KG1 (cell line): ENCODE results near the gene PLVAP.

Experiments
- DNase-seq: peaks from one replicate; lab custom pipeline; 2025; lab: John Stamatoyannopoulos, UW

The PLVAP gene

DNA sequence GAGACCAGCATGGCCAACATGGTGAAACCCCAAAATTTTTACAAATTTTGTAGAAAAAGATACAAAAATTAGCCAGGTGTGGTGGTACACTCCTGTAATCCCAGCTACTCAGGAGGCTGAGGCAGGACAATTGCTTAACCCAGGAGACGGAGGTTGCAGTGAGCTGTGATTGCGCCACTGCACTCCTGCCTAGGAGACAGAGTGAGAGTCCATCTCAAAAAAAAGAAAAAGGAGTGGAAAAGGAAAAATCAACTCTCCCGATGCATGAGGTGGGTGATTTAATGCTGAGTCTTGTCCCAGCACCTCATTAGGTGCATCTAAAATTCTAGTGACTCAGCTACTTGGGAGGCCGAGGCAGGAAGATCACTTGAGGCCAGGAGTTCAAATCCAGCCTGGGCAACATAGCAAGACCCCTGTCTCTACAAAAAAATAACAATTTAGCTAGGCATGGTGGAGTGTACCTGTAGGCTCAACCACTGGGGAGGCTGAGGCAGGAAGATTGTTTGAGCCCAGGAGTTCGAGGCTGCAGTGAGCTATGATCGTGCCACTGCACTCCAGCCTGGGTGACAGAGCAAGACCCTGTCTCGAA is 20.0 kb downstream of the PLVAP start:
- no peak for DNase-seq

DNA sequence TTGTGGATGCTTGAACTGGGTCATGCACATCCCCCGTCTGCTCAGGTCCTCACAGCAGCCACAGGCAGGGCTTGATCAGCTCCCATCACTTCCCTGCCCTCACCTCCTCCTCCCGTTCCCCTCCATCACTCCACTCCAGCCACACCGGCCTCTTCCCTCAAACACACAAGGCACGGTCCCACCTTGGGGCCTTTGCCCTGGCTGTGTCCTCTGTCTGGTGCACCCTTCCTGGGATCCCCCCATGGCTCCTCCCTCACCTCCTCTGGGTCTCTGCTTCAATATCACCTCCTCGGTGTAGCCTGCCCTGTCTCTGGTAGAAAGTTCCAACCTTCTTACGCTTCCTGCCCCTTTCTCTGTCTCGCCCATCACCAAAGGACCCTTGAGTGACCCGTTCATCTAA is 23.8 kb downstream of the PLVAP start:
- no peak for DNase-seq

DNA sequence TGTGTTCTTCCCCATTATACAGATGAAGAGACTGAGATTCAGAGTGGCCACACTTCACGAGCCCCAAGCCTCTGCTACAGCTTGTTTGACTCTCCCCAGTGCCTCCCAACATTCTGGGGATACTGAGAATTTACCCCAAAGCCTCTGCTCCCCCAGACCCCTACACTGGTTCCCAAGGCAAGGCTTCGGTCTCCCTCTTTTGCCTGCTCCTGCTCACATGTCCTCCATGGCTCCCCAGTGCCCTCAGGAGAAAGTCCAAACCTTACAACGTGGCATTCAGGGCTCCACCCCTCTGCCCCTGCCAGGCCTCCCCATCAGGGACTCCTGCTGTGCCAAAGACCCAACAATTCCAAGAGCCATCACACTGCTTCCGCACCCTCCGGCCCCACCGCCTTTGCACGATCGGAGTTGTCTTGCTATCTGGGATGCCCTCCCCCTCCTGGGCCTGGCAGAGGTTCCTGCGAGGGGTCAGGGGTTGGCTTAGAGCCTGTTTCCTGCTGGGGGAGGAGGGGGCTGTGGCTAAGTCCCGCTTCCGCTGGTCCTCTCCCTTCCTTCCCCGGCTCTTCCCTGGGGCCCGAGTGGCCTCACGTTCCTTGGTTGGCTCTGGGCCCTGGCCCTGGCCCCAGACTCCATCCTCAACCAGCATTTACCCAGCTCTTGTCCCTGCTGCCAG is 24.4 kb downstream of the PLVAP start:
- no peak for DNase-seq

DNA sequence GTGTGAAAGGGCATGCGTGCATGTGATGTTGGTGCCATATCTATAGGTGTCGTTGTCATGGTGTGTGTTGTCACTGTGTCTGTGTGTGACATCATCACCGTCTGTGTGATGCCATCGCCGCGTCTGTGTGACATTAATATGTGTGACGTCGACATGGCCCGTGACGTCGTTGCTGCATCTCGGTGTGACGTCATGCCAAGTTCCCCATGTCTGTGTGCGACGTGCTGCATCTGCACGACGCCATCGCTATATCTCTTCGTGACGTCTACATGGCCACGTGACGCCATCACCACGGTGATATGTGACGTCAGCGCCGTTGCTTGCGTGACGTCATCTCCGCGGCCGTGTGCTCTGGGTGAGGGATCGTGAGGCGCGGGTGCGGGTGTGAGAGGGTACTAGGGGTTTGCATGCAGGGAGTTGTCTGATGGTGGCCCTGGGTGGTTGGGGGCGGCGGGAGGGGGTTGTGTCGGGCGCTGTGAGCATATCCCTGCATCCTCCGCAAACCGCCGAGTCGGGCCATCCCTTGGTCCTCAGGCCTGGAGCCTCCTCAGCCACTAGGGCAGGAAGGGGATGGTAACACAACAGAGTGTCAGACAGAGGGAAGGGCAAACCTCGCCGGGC is 25.2 kb downstream of the PLVAP start:
- DNase-seq: no peak

DNA sequence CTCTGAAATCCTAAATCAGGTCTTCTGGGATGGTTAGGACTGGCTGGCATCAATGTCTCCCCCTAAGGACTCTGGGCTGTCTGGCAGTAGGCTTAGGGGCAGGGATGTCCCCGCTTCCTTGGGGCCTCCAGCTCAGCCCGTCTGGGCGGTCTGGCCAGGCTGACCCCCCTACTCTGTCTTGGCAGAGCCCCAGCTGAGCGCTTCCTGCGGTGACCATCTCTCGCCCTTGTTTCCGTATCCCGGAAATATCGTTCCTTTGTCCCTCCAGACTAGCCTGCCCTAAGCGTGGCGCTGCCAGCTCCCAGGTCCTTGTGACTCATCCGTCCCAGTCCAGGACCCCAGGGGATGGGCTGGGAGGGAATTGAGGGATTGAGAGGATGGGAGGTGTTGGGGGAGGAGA is 28.4 kb downstream of the PLVAP start:
- no peak for DNase-seq

DNA sequence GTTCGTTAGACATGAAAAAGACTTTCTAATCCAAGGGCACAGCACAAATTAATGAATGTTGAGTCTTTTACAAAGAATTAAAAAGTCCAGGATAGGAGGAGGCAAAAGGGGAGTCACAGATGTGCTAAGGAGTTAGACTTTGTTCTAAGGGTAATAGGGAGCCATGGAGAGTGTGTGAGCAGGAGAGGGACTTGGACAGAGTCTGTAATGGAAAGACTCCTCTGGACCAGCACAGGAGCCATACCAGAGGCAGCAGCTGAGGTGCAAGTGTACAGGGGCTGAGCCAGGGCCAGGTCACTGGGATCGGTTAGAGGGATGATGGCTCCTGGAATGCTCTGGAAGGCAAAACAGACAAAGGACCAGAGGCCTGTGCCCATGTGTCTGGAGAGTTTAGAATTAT is 29.3 kb downstream of the PLVAP start:
- DNase-seq: no peak

DNA sequence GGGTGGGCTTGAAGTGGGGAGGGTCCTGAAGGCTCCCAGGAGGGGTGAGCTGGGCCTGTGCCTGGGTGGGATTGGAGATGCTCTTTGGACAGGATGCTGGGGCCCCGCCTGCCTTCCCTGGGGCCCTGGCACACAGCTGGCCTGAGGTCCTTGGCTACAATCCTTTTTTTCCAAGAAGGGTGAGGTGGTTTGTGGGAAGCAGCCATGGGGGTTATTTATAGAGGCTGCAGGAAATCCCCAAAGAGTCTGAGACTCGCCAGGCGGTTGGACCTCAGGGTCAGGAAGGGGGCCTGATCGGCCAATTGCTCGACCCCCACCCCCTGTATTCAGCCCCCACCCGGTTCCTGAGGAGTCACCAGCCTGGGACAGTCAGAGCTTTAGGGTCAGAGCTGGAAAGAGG is 29.8 kb downstream of the PLVAP start:
- DNase-seq: no peak

DNA sequence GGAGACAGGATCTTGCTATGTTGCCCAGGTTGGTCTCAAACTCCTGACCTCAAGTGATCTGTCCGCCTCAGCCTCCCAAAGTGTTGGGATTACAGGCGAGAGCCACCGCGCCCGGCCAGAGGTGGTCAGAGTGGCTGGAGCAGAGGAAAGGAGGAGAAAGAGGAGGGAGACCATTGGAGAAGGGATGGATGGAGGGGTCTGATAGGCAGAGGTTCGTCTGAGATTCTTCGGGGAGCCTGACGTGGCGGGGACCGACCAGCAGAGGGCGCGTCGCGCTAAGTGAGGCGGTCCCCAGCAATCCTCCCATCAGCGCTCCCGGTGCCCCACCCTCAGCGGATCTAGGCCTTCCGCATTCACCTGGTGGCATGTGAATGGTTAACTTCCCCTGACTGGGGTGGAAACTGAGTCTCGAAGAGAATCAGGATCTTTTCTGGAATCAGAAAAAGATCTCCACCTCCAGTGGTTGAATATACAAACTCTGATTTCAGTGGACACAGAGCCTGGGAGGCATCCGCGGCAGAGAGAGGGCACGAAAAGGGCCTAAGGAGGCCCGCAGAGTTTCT is 31.0 kb downstream of the PLVAP start:
- DNase-seq: peak; percentile 44

DNA sequence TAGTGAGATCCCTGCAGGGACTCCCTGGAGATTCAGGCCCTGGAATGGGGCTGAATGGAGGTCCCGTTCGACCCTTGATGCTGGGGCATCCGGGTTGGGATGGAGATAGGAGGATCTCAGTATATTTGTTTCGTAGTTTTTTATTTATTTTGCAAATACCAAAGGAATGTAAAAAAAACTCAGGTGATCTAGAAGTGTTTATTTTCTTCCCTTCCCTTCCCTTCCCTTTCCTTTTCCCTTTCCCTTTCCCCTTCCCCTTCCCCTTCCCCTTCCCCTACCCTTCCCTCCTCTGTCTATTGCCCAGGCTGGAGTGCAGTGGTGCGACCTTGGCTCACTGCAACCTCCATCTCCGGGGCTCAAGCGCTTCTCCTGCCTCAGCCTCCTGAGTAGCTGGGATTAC is 35.3 kb downstream of the PLVAP start:
- DNase-seq: no peak

DNA sequence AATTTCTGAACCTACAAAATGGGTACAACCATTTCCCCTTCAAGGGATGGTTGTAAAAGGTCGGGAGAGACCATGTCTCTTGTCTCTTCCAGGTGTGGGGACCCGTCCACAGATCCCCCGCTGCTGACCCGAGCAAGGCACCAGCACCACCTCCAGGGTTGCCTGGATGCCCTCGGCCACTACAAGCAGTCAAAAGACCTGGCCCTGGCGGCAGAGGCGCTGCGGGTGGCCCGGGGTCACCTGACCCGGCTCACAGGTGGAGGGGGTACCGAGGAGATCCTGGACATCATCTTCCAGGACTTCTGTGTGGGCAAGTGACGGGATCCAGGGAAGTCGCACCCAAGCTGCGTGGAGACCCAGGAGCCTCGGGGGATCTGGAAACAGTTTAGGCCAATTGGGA is 35.8 kb downstream of the PLVAP start:
- DNase-seq: no peak

DNA sequence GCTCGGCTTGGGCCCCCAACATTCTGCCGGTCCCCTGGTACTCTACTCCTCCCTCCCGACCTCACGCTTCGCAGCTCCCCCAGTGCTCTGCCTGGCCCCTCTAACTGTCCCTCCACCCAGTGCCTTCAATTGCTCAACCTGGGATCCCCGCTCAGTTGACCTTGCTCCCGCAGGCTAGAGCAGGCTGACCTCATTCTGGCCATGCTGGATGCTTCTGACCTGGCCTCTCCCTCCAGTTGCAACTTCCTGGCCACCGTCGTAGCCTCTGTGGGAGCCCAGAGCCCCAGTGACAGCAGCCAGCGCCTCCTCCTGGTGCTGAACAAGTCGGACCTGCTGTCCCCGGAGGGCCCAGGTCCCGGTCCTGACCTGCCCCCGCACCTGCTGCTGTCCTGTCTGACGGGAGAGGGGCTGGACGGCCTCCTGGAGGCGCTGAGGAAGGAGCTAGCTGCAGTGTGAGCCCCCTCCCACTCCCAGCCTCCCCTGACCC is 36.2 kb downstream of the PLVAP start:
- no peak for DNase-seq

DNA sequence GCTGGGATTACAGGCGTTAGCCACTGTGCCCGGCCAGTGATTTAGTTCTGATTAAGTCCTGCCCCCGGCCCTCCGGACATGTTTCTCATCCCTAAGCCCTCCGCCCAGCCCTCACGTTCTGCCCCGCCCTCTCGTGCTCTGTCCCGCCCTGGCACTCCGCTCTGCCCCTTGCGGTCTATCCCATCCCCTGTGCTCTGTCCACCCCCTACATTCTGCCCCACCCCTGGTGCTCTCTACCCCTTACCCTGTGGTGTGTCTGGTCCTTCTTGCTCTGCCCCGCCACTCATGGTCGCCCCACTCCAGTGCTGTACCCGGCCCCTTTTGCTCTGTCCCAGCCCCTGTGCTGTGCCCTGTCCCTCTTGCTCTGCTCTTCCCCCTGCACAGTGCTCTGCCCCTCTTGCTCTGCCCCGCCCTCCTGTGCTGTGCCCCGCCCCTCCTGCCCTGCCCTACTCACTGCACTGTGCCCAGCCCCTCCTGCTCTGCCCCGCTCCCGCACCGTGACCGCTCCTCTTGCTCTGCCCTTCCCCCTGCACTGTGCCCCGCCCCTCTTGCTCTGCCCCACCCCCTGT is 36.8 kb downstream of the PLVAP start:
- no peak for DNase-seq

DNA sequence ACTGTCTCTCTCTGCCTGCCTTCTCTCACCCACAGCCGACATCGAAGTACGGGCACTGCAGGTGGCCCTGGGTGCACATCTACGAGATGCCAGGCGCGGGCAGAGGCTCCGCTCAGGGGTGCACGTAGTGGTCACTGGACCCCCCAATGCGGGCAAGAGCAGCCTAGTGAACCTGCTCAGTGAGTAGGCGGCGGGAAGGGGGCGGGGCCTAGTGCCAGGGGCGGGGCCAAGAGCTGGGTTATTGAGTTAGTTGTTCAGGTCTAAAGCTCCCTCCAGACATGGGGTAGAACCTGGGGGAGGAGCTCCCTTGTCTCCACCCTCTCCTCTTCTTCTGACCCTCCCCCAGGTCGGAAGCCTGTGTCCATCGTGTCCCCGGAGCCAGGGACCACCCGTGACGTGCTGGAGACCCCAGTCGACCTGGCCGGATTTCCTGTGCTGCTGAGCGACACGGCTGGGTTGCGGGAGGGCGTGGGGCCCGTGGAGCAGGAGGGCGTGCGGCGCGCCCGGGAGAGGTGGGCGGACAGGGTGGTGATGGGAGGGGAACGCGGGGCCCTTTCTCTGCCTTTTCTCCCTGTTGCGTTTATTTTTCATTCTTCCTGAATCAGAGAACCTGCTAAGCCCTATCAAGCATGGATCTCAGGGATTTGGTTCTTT is 37.9 kb downstream of the PLVAP start:
- DNase-seq: no peak

DNA sequence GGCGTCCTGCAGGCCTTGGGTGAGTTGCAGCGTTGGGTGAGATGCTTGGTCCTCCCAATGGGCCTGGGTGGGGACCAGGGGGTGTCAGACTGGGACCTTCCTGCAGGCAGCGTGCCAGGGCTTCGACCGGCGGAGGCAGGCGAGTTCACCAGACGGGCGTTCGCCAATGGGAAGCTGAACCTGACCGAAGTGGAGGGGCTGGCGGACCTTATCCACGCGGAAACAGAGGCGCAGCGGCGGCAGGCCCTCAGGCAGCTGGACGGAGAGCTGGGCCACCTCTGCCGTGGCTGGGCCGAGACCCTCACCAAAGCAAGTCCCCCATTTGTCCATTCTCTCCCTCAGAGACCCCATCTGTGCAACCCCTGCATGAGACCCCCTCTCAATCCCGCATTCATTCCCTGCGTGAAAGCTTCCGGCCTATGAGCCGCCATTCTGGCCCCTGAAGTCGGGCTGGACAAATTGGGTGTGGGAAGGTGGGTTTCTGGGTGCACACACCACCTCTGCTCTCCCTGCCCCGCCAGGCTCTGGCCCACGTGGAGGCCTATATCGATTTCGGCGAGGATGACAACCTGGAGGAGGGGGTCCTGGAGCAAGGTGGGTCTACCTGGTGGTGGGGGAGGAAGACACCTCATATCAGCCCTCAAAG is 38.6 kb downstream of the PLVAP start:
- no peak for DNase-seq

DNA sequence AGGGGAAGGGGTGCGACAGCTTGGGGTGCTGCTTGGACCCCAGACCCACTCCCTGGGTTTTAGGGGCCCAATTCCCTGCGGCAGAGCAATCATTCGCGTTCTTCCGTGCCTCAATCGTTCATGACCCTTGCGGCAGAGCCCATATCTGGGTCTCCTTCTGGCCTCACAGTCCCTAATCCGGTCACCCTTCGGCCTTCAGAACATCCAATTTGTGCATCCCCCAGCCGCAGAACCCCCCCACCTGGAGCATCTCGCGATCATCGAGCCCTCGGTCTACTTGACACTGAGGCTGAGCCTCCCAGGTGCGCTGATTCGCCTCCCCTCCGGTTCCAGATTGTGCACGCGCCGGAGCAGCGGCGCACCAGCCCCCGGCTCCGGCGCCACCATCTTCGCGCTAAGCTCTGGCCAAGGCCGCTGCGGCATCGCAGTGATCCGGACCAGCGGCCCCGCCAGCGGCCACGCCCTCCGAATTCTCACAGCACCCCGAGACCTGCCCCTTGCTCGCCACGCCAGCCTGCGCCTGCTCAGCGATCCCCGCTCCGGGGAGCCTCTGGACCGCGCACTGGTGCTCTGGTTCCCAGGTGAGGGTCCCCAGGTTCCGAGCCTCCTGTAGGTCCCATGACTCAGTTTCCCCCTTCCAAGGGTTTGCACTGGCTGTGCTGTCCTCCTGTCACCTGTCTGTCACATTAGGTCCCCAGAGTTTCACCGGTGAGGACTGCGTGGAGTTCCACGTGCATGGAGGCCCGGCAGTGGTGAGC is 39.3 kb downstream of the PLVAP start:
- no peak for DNase-seq

DNA sequence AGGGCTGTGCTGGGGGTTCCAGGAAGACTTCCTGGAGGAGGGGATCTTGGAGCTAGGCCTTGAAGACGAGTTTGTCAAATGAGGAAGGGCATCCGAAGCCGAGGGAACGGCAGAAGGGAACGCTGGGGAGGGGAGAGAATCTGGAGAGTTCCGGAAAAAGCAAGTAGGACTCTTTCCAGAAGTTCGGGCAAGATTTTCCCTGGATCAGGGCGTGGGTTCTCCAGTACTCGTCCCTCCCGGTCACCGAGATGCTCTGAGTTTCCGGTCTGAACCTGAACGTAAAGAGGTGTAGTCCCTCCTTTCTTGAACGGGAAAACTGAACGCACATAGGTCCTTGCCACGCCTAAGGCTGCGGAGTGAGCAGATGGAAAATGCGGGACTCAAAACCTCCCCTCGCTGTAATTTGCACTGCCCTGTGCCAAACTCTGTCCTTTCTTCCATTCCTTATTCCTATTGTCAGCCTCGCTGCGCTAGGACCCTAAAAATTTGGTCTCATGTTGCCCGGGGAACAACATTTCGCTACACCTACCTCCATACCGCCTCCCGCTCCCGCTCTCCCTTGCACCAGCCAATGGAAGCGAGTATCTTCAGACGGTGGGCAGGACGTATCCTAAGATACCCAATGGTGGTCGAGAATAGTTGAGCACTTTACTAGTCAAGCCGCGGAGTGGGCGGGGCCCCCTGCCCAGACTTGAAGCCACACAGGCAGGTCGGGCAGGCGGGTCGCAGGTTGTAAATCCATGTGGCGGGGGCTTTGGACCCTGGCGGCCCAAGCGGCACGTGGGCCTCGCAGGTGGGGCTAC is 40.1 kb downstream of the PLVAP start, which contains the start of gene GTPBP3:
GTPBP3 (plus strand) TSS at position 682 of the 803 bp plus-strand sequence; CDS start at position 741, 59 bp downstream.
- DNase-seq: peak; percentile 97

DNA sequence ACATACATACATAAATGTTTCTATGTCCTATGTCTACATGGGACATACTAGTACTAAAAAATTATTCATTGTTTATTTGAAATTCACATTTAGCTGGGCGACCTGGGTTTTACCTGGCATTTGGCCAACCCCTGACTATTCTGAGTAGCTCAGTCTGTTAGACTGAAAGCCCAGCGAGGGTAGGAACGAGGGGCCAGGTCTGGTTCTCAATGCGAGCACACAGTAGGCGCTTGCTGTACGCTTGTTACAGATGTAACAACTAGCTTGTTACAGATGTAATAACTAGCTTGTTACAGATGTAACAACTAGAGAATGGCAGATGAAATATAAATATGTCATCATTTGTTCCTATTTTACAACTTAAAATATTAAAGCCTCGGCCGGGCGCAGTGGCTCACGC is 41.6 kb downstream of the PLVAP start:
- DNase-seq: no peak

DNA sequence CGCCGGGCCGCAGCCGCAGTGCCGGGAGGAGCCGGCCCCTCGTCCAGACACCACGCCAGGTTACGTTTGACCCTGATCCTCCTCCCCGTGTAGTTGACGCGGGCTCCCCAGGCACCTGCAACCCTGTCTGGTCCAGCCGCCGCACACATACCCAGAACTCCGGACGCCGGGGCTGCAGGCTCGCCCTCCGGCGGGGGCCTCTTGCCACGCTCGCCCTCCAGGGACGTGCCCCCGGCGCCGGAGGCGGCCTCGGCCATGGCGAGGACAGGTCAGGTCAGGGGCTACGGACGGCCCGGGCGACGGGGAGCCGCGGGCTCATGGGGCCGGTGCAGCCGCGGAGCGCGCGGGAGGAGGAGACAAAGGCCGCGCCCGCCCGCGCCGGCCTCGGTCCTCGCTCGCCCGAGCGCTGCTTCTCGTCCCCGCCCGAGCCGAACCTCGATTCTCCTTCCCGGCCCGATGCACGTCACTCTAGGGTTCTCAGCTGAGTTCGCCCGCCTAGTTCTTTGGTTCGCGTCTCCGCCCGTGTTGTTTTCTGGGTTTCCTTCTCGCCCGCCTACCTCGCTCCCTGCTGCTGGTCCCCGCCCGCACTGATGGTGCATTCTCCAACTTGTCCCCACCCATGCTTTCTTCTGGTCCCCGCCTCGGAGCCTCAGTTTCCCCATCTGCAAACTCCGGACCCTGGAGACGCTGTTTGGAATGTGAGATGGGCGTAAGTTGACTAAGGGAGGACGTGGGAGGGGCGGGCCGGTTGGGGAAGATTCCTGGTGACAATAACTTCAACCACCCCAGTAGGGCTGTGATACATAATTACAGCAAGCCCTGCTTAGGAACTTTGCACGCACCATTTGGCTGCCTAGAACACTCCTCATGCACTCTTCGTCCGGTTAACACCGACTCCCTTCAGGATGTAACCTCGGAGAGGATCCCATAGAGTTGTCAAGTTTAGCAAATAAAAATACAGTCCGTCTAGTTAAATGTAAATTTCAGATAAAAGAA is 42.4 kb downstream of the PLVAP start, which contains the start of gene ANO8:
ANO8 (minus strand) TSS at position 442 of the 996 bp plus-strand sequence; CDS start at position 257, 185 bp downstream.
- DNase-seq: peak; percentile 89
